ENCODE results near the gene ACOX3. TPM values are rescaled to one million over a fixed set of nuclear protein-coding genes. Genes with fewer than 3 reads are reported as not detected.

Gene ACOX3
- total RNA-seq = 20.2 and 20.7 TPM in 2 replicates

GRCh38 chr4:8440492-8441311 is at the start of gene ACOX3, which contains the start of gene TRMT44:
ACOX3 (minus strand) TSS chr4:8440723; CDS start chr4:8416521, 24,202 bp downstream.
TRMT44 (plus strand) TSS chr4:8440777; CDS start chr4:8440823, 46 bp downstream.

Other genes starting within 250 kb of the ACOX3 start
- gene SH3TC1, start 241.4 kb downstream of the ACOX3 start, total RNA-seq = 15.2 and 18.4 TPM in 2 replicates
- 1.8 and 6.1 TPM in 2 replicates for gene HTRA3, start 171.0 kb downstream of the ACOX3 start, total RNA-seq
- gene TRMT44, start 54 bp upstream of the ACOX3 start, total RNA-seq = 9.5 and 12.9 TPM in 2 replicates
- gene GPR78, start 139.7 kb upstream of the ACOX3 start, total RNA-seq = 0.12 and 0.79 TPM in 2 replicates
- gene CPZ, start 152.0 kb upstream of the ACOX3 start, total RNA-seq = 1.7 and 13.2 TPM in 2 replicates